Adrenal gland (tissue), 12 donors: ENCODE data around the gene HPCAL4. TPM values are rescaled to one million over a fixed set of nuclear protein-coding genes. Genes with fewer than 3 reads are reported as not detected.

Experiments used
- DNase-seq, 7 donors: peaks; one replicate each; pipeline ENCODE4 v3.0.0-alpha.2; 2019 to 2020
- H3K27ac ChIP-seq, 5 donors: fragments of 200-600 bp; sonication (generic) in 4 of 5; 1 replicate in 3 of 5; 2 replicates in 2 of 5; pipeline versions ENCODE4 v1.5.1 to v1.8.0; 2016 to 2020; ENCODE audit warnings: mild to moderate bottlenecking in 1 of 5
- H3K27me3 ChIP-seq: fragments of 200-600 bp; 2 replicates; pipeline ENCODE4 v1.8.0; 2021
- H3K36me3 ChIP-seq, 2 donors: fragments of 200-600 bp; replicated peaks in 1 of 2; 1 replicate in 1 of 2; 2 replicates in 1 of 2; pipeline versions ENCODE4 v1.5.1 to v1.8.0; 2018 to 2022
- H3K4me1 ChIP-seq, 2 donors: fragments of 200-600 bp; replicated peaks in 1 of 2; 1 replicate in 1 of 2; 2 replicates in 1 of 2; pipeline versions ENCODE4 v1.5.1 to v1.8.0; 2018 to 2021
- H3K4me3 ChIP-seq, 4 donors: fragments of 200-600 bp; sonication (generic) in 3 of 4; one replicate each; pipeline ENCODE4 v1.5.1; 2016 to 2018
- H3K9me3 ChIP-seq, 3 donors: fragments of 200-600 bp; sonication (generic) in 1 of 3; replicated peaks in 1 of 3; 1 replicate in 2 of 3; 2 replicates in 1 of 3; pipeline versions ENCODE4 v1.5.1 to v1.8.0; 2016 to 2021
- POLR2A ChIP-seq, 2 donors: fragments of 450-650 bp; IDR thresholded peaks; one replicate each; pipeline ENCODE4 v1.6.1; 2017; ENCODE audit warnings: antibody characterized with exemption in 2 of 2, mild to moderate bottlenecking in 2 of 2, moderate library complexity in 1 of 2
- WGBS, 4 donors: extraction: QIAGEN DNeasy Blood & Tissue Kit in 2 of 4; methylation state at CpG; one replicate each; pipeline versions ENCODE4 v1.1.5 to v1.1.7; 2013 to 2017; 5-methylcytosine and 5-hydroxymethylcytosine counted together
- intact Hi-C, 2 donors: fragments of 100-400 bp; cut with DNase I; formaldehyde crosslinking; loops; one replicate each; pipeline versions ENCODE4 v1.14.1 to v1.15.0; 2022 to 2023
- polyA plus RNA-seq, 3 donors: library from polyadenylated mRNA; stranded (reverse); fragments of 200-250 nt in 2 of 3; fragments of 350-450 nt in 1 of 3; fragmentation: Illumina TruSeq in 1 of 3; extraction: RNeasy Lipid Tissue Mini Kit (QIAGEN cat#74804) in 1 of 3; gene quantifications; one replicate each; pipeline ENCODE4 v1.2.3, GENCODE V29; 2013 to 2014
- total RNA-seq, 9 donors: library from RNA; depleted of rRNA in 4 of 9; stranded (reverse); fragments of >200 nt in 4 of 9; fragments of 120-200 nt in 1 of 9; fragmentation: NEBNext Ultra II Directional in 1 of 9; extraction: Animal tissue kit (Norgen Biotek cat#: 25700) in 1 of 9; gene quantifications; one replicate each; pipeline versions ENCODE4 v1.1.0 to v1.2.4, GENCODE V29; 2013 to 2023
- TF ChIP-seq, protein P1 (sequence below), 6 experiments: fragments of 450-650 bp in 4 of 6; fragments of 200-600 bp in 2 of 6; sonication (generic) in 1 of 6; IDR thresholded peaks; 1 replicate in 5 of 6; 2 replicates in 1 of 6; pipeline versions ENCODE4 v1.5.1 to v1.8.0; 2016 to 2021; ENCODE audit warnings: antibody characterized with exemption in 6 of 6, mild to moderate bottlenecking in 2 of 6, moderate library complexity in 1 of 6
- donor health status: healthy with polysubstance abuse.
- donor health status: Bipolar disorder and iron deficiency.
- donor health status: DM: yes; HTN: yes; CAD: no.
- donor health status: DM: no; HTN: no; CAD: no.
- donor health status: DM: no; HTN: no; CAD: no.
- donor health status: DM: yes; HTN: yes; CAD: no.

HPCAL4 gene
- total and polyA plus RNA-seq, 12 donors = 0.42 to 9.9 (median 3.4) TPM; not detected in 4

DNA sequence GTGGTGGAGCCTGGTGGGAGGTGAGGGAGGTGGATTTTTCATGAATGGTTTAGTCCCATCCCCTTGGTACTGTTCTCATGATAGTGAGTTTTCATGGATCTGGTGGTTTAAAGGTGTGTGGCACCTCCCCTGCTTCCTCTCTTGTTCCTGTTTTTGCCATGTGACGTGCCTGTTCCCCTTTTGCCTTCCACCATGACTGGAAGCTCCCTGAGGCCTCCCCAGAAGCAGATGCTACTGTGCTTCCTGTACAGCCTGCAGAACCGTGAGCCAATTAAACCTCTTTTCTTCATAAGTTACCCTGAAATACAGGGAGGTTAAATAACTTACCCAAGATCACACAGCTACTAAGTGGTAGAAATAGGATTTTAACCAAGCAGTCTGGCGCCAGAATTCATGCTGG lies 47.5 kb downstream of the HPCAL4 start:
- Histone ChIP-seq H3K27ac (peak overlapping the region in 1 of 5 donors; percentile 51), H3K4me1 (peaks cover 3 to 21% of the 10 kb centered on the region in 2 donors), H3K9me3 (no peaks in the 10 kb centered on the region), H3K4me3 (no peak overlapping the region), H3K36me3 (no peaks in the 10 kb centered on the region), H3K27me3 (no peaks in the 10 kb centered on the region)
- TF ChIP-seq, protein P1, sequence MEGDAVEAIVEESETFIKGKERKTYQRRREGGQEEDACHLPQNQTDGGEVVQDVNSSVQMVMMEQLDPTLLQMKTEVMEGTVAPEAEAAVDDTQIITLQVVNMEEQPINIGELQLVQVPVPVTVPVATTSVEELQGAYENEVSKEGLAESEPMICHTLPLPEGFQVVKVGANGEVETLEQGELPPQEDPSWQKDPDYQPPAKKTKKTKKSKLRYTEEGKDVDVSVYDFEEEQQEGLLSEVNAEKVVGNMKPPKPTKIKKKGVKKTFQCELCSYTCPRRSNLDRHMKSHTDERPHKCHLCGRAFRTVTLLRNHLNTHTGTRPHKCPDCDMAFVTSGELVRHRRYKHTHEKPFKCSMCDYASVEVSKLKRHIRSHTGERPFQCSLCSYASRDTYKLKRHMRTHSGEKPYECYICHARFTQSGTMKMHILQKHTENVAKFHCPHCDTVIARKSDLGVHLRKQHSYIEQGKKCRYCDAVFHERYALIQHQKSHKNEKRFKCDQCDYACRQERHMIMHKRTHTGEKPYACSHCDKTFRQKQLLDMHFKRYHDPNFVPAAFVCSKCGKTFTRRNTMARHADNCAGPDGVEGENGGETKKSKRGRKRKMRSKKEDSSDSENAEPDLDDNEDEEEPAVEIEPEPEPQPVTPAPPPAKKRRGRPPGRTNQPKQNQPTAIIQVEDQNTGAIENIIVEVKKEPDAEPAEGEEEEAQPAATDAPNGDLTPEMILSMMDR (IDR thresholded peaks at IDR 0.05) = no peak
- TF ChIP-seq POLR2A (IDR thresholded peaks at IDR 0.05) = no peak
- intact Hi-C loops = no loop called here
- DNase-seq = no peak
- 75 to 87% (median 81%) methylated on average over 2 to 3 of the region's 3 CpGs for WGBS, 4 donors

DNA sequence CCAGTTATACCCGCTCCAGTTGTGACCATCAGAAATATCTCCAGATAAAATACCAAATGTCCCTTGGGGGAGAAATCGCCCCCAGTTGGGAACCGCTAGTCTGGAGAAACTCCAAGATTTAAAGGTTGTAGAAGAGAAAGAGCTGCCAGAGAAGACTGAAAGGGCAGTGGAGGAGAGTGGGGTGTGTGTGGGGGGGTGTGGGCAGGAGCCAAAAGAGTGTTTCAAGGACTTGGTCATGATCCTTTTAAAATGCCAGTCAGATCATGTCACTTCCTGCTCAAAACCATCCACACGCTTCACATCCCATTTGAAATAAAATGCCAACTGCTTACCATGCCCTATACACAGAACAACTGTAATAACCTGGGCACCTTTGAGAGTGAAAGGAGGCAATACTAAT lies 48.4 kb downstream of the HPCAL4 start:
- Histone ChIP-seq H3K27ac (peak overlapping the region in 1 of 5 donors; percentile 53), H3K36me3 (no peaks in the 10 kb centered on the region), H3K4me1 (peaks cover 3 to 14% of the 10 kb centered on the region in 2 donors), H3K4me3 (no peak overlapping the region), H3K27me3 (no peaks in the 10 kb centered on the region), H3K9me3 (no peaks in the 10 kb centered on the region)
- DNase-seq = peak in 1 of 7 donors; percentile 37
- intact Hi-C loops = no loop called here
- TF ChIP-seq, protein P1 (IDR thresholded peaks at IDR 0.05) = no peak
- no peak for TF ChIP-seq POLR2A (IDR thresholded peaks at IDR 0.05)
- 31 to 43% (median 36%) methylated on average over 4 of the region's 4 CpGs for WGBS, 4 donors

DNA sequence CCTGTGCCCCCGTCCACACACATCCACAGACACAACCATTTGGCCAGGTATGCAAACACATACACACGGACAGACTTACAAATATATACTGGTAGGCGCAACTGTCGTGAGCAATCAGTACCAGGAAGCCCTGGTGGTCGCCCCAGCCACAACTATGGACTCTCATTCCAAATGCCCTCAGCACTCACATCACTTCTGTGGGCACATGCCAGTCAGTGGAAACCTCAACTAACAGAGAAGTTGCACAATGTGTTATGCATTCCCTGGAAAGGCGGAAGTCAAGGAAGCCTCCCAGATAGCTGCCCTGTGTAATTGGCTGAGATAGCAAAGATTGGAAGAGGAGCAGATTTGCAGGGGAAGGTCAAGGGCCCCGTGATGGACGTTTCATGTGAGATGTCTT lies 50.4 kb downstream of the HPCAL4 start:
- intact Hi-C loops = no loop called here
- TF ChIP-seq, protein P1 (IDR thresholded peaks at IDR 0.05) = no peak
- TF ChIP-seq POLR2A (IDR thresholded peaks at IDR 0.05) = no peak
- Histone ChIP-seq H3K27me3 (no peaks in the 10 kb centered on the region), H3K4me1 (no peaks in the 10 kb centered on the region), H3K36me3 (no peaks in the 10 kb centered on the region), H3K4me3 (no peak overlapping the region), H3K27ac (peak overlapping the region in 1 of 5 donors; percentile 90), H3K9me3 (no peaks in the 10 kb centered on the region)
- DNase-seq = no peak
- WGBS, 4 donors = 80 to 87% (median 86%) methylated on average over 7 to 8 of the region's 8 CpGs

DNA sequence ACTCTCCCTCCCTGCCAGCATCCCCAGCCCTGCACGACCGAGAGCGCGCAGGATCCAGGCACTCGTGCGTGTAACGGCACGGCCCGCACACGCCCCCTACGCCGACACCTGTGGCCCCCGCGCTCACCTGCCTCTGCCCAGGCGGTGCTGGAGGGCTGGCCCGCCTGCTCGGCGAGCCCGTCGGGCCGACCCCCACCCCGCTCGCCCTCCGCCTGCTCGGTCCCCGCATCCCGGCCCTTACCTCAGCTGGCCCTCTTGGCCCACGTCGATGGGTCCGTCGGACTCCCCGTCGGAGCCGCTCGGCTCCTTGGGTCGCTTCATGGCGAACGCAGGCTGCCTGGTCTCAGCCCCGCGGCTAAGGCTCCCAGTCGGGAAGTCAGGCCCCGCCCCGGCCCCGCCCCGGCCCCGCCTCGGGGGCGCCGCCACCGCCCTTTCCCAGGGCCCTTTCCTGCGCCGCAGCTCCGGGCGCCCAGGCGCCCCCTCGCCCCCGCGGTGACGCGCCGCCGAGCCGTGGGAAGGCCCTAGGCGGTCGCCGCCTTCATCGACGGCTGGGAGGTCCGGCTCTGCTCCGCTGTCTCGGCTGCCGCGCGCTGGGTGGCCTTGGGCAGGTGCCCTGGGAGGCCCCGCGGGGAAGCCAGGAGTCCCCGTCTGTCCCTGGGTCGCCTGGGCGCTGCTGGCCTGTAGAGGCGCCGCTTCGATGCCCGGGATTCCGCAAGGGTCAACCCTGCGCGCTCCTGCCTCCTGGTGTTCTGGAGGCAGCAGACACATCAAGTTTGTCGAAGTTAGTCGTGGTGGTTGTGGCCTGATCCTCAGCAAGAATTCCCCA lies 51.7 kb downstream of the HPCAL4 start, which contains the start of gene HEYL:
Gene HEYL (minus strand): TSS at position 339 of the 826 bp plus-strand sequence. CDS start 18 bp downstream, at position 321.
- Histone ChIP-seq H3K27me3 (no peaks in the 10 kb centered on the region), H3K9me3 (no peaks in the 10 kb centered on the region), H3K36me3 (no peaks in the 10 kb centered on the region), H3K4me3 (peak within 1 kb of the TSS in 2 of 4 donors; percentile 6 to 59), H3K4me1 (no peaks in the 10 kb centered on the region), H3K27ac (peak within 1 kb of the TSS in 3 of 5 donors; percentile 62 to 90 (median 63))
- intact Hi-C loops = no loop called here
- DNase-seq = peak; percentile 33 to 76 (median 48)
- WGBS, 4 donors = 17 to 52% (median 24%) methylated on average over 5 to 88 of the region's 88 CpGs
- TF ChIP-seq POLR2A (IDR thresholded peaks at IDR 0.05) = peak in 1 of 2 donors; percentile 24
- TF ChIP-seq, protein P1 (IDR thresholded peaks at IDR 0.05) = peak in 3 of 6 experiments; percentile 8 to 38 (median 36)
